ENCODE measurements around the gene ITIH1. TPM values are rescaled to one million over a fixed set of nuclear protein-coding genes. Genes with fewer than 3 reads are reported as not detected.

Gene ITIH1
- total and polyA plus RNA-seq, 2 donors (not counting 3 experiments of a cell fraction or from before 2014, with no cell fraction given) = not detected

- no peaks in the 10 kb centered on the region for H3K36me3 ChIP-seq (ENCODE audit: control insufficient read depth in 2 of 2, extremely low read depth in 1 of 2, insufficient read depth in 2 of 2, low read length in 2 of 2)
- no peak overlapping the region for H3K9ac ChIP-seq (replicated peaks; ENCODE audit: extremely low read depth, insufficient read depth, low read length)
- no peak overlapping the region for H2AFZ ChIP-seq (ENCODE audit: low read depth, low read length)
- intact Hi-C loops (cut with micrococcal nuclease) (no loop called here), dilution Hi-C loops (cut with MboI; ENCODE audit: extremely low pct_ligation_motif_present, low sequenced_read_pairs) (no loop called here)
- H3K9me3 ChIP-seq (replicated peaks; ENCODE audit: control insufficient read depth, insufficient read depth, low read length) = no peaks in the 10 kb centered on the region
- TF ChIP-seq GATA2 (IDR thresholded peaks at IDR 0.05; ENCODE audit: insufficient read depth, insufficient read length, low read depth, low read length) (no peak), EZH2 (IDR thresholded peaks at IDR 0.05; ENCODE audit: borderline replicate concordance, low read depth, low read length, severe bottlenecking) (no peak), FOS (IDR thresholded peaks at IDR 0.05; ENCODE audit: borderline replicate concordance, insufficient read depth, low read length) (no peak), CTCF (IDR thresholded peaks at IDR 0.05; ENCODE audit: extremely low read depth in 1 of 2, insufficient read depth in 1 of 2, low read depth in 1 of 2, low read length in 2 of 2) (no peak), POLR2AphosphoS5 (IDR thresholded peaks at IDR 0.05; ENCODE audit: insufficient read depth, low read depth, low read length) (no peak), JUN (IDR thresholded peaks at IDR 0.05; ENCODE audit: borderline replicate concordance, insufficient read depth, insufficient read length, low read depth) (no peak), POLR2A (IDR thresholded peaks at IDR 0.05; ENCODE audit: low read depth, low read length) (no peak), MYC (IDR thresholded peaks at IDR 0.05; ENCODE audit: low read depth, low read length) (no peak)
- TF ChIP-seq, protein P1, sequence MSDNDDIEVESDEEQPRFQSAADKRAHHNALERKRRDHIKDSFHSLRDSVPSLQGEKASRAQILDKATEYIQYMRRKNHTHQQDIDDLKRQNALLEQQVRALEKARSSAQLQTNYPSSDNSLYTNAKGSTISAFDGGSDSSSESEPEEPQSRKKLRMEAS (IDR thresholded peaks at IDR 0.05; ENCODE audit: insufficient read depth, insufficient read length) = no peak
- DNase-seq (ENCODE audit: low read depth, low spot score) (no peak), FAIRE-seq (no peak)
- BruUV-seq (replicated peaks) = no TSS peak
- no peak overlapping the region for H3K4me2 ChIP-seq (ENCODE audit: insufficient read depth, low read length)
- no peaks in the 10 kb centered on the region for H3K9me1 ChIP-seq (replicated peaks; ENCODE audit: control insufficient read depth, extremely low read depth, insufficient read depth, low read length)
- H3K4me3 ChIP-seq (replicated peaks in 1 of 3; ENCODE audit: insufficient read depth in 1 of 3, low read depth in 1 of 3, low read length in 3 of 3) = no peak overlapping the region
- no peaks in the 10 kb centered on the region for H3K4me1 ChIP-seq (ENCODE audit: control insufficient read depth, extremely low read depth, insufficient read depth, low read length)
- H3K27ac ChIP-seq (ENCODE audit: insufficient read depth, low read depth, low read length) = no peak overlapping the region
- H3K79me2 ChIP-seq (ENCODE audit: control insufficient read depth, insufficient read depth, low read length) = no peaks in the 10 kb centered on the region
- ChIA-PET CTCF (no interaction called here), POLR2A (no interaction called here)
- H4K20me1 ChIP-seq (replicated peaks; ENCODE audit: control insufficient read depth, extremely low read depth, insufficient read depth, low read length) = no peaks in the 10 kb centered on the region
- no peaks in the 10 kb centered on the region for H3K27me3 ChIP-seq (ENCODE audit: control insufficient read depth in 2 of 2, insufficient read depth in 2 of 2, low read length in 2 of 2)
Observed at GRCh38 chr3:52817221-52817620, 39.8 kb downstream of the ITIH1 start.

Measured in endothelial cell of umbilical vein (primary cell).